SHP77 treated with DMSO at 0.1 percent for 48 hours (cell line): Measurements from ENCODE around the gene SMTN.
A peak's percentile ranks its signal among the peaks of the same experiment; 100 is the strongest.
"Not testable (repeated sequence)": the region's sequence is repeated elsewhere in the genome, so short reads cannot be mapped to it uniquely, and the experiment has no call there.

Source experiments
- DNase-seq: peaks from one replicate; lab custom pipeline; 2025; lab: John Stamatoyannopoulos, UW

SMTN gene

GRCh38 chr22:31104869-31105268 lies 23.8 kb downstream of the SMTN start:
- DNase-seq, result no peak

GRCh38 chr22:31105282-31105929 lies 24.3 kb downstream of the SMTN start:
- DNase-seq, result no peak

DNA sequence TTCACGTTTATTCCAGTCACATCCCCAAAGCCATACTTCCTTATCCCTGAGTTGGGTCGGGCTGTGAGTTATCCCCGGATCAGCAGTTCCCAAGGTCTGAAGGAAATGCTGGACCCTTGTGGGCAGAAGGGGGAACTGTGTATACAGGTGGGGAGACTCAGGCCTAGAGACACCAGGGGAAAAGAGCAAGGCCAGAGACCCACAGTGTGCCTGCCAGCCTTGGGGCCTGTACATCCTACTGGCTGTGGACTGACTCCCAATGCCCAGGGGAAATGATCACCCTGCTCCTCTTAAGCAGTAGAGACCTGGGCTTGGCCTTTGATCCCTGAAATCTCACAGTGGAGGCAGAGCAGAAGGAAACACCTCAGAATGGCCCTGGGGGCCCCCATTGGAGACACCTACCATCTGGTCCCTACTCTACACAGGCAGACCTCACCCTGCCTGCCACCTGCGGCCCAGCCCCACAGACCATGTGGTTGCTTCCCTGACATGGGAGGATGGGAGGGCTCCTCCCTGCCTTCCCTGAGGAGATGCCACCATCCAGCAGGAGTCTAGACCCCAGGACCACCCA lies 25.0 kb downstream of the SMTN start:
- DNase-seq, result no peak

- no peak for DNase-seq
These were observed 25.6 kb downstream of the SMTN start for GRCh38 chr22:31106731-31107177.

GRCh38 chr22:31107178-31107893 lies 26.2 kb downstream of the SMTN start, which contains the start of gene SELENOM:
SELENOM (minus strand) TSS chr22:31107568; CDS start chr22:31107505, 63 bp downstream.
- DNase-seq, result peak; percentile 82

- no peak for DNase-seq
These were observed 26.7 kb downstream of the SMTN start for GRCh38 chr22:31107894-31108218.

GRCh38 chr22:31112547-31113091 lies 31.5 kb downstream of the SMTN start:
- DNase-seq, result not testable (repeated sequence)

GRCh38 chr22:31118046-31118820 lies 37.1 kb downstream of the SMTN start:
- DNase-seq, result no peak

GRCh38 chr22:31119026-31119717 lies 38.1 kb downstream of the SMTN start:
- no peak for DNase-seq

GRCh38 chr22:31120230-31120629 lies 39.1 kb downstream of the SMTN start:
- no peak for DNase-seq

GRCh38 chr22:31120642-31121041 lies 39.5 kb downstream of the SMTN start:
- no peak for DNase-seq

GRCh38 chr22:31121403-31121802 lies 40.3 kb downstream of the SMTN start:
- DNase-seq, result no peak

DNA sequence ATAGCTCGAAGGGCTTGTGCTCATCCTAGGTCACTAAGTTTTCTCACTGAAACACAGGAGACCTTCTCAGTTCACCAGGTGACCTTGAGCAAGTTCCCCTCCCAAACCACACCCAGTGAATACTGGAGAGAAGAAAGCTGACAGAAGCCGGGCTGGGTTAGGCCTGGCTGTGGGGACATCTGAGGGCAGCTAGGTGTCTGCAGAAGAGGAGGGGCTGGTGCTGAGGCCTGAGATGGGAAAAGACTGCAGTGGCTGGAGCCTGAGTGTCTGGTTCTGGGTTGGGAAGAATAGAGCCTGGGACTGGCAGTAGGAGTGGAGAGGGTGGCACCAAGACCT lies 41.0 kb downstream of the SMTN start:
- DNase-seq, result no peak

GRCh38 chr22:31122532-31123291 lies 41.6 kb downstream of the SMTN start, which contains the start of gene INPP5J:
INPP5J (plus strand) TSS chr22:31122966; CDS start chr22:31123015, 49 bp downstream.
- DNase-seq, result peak; percentile 36

DNA sequence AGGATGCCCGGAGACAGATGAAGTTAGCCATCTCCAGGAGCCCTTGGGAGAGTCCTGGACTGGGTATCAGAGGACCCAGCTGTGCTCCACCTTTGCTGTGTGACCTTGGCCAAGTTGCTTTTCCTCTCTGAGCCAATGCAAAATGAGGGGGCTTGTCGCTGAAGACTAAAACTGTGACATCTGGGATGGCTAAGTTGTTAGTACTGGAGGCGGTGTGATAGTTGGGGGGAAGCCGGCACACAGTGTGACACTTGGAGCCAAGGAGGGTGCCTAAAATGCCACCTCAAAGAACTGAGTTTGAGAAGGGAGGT lies 42.1 kb downstream of the SMTN start:
- no peak for DNase-seq

GRCh38 chr22:31124290-31124689 lies 43.2 kb downstream of the SMTN start:
- DNase-seq, result no peak

GRCh38 chr22:31124811-31125465 lies 43.8 kb downstream of the SMTN start:
- DNase-seq, result no peak

DNA sequence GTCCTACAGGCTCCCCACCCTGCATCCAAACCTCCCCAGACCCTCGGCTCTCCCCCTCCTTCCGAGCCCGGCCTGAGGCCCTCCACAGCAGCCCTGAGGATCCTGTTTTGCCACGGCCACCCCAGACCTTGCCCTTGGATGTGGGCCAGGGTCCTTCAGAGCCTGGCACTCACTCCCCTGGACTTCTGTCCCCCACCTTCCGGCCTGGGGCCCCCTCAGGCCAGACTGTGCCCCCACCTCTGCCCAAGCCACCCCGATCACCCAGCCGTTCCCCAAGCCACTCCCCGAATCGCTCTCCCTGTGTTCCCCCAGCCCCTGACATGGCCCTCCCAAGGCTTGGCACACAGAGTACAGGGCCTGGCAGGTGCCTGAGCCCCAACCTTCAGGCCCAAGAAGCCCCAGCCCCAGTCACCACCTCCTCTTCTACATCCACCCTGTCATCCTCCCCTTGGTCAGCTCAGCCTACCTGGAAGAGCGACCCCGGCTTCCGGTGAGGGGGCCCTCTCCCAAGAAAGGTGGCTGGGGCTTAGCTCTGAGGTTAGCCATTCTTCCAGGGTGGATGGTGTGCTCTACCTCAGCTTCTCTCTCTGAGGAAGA lies 44.5 kb downstream of the SMTN start:
- DNase-seq, result no peak

GRCh38 chr22:31126128-31126868 lies 45.2 kb downstream of the SMTN start:
- no peak for DNase-seq

DNA sequence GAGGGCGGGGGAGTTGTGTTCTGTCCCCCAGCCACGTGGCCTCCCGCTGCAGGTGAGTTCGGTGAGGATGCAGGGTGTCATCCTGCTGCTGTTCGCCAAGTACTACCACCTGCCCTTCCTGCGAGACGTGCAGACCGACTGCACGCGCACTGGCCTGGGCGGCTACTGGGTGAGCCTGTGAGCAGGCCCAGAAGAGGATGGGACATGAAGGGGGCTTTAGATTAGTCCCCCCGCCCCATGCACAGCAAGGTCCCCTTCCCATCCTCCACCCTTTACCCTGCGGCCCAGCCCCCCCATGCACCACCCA lies 45.7 kb downstream of the SMTN start:
- DNase-seq, result no peak
